GM12865 (cell line): ENCODE measurements around the gene FRMD1.

Experiments used
- DNase-seq: peaks from one replicate; pipeline ENCODE4 v3.0.0; 2010; ENCODE audit warnings: low read depth
- H3K4me3 ChIP-seq: 2 replicates; pipeline ENCODE4 v1.5.1; 2011; ENCODE audit warnings: mild to moderate bottlenecking, low read depth, low read length, control low read depth
- CTCF ChIP-seq: IDR thresholded peaks from 2 replicates; pipeline ENCODE4 v1.5.1; 2011; ENCODE audit warnings: low read length, control low read depth, low read depth, inconsistent platforms; ENCODE audit not compliant: insufficient read depth; ENCODE audit errors: missing control alignments

The FRMD1 gene

GRCh38 chr6:168113226-168113625 lies 34.2 kb upstream of the FRMD1 start:
- TF ChIP-seq CTCF, result no peak
- DNase-seq, result no peak
- H3K4me3 ChIP-seq, result no peak overlapping the region

- no peak overlapping the region for H3K4me3 ChIP-seq
- TF ChIP-seq CTCF, result no peak
- no peak for DNase-seq
Observed at GRCh38 chr6:168111911-168112310, 32.9 kb upstream of the FRMD1 start.

- TF ChIP-seq CTCF, result no peak
- DNase-seq, result no peak
- H3K4me3 ChIP-seq, result no peak overlapping the region
Observed at GRCh38 chr6:168110437-168110836, 31.4 kb upstream of the FRMD1 start.

- TF ChIP-seq CTCF, result no peak
- no peak overlapping the region for H3K4me3 ChIP-seq
- no peak for DNase-seq
Observed at GRCh38 chr6:168109171-168109570, 30.2 kb upstream of the FRMD1 start.

GRCh38 chr6:168107191-168107983 lies 28.4 kb upstream of the FRMD1 start:
- TF ChIP-seq CTCF, result no peak

GRCh38 chr6:168106633-168107005 lies 27.6 kb upstream of the FRMD1 start:
- no peak overlapping the region for H3K4me3 ChIP-seq
- no peak for TF ChIP-seq CTCF
- no peak for DNase-seq

More at GRCh38 chr6:168107191-168107983, 28.4 kb upstream of the FRMD1 start:
- DNase-seq, result no peak
- H3K4me3 ChIP-seq, result no peak overlapping the region
